ENCODE results near the gene TICRR. TPM values are rescaled to one million over a fixed set of nuclear protein-coding genes. Genes with fewer than 3 reads are reported as not detected.

Gene TICRR
- total and polyA plus RNA-seq, 2 of the 13 experiments (the other 11 are each of a cell fraction or from before 2014, with no cell fraction given), result 4.1 to 14.3 TPM

GRCh38 chr15:89647191-89647851 lies 72.1 kb downstream of the TICRR start (continued):
- TF ChIP-seq, protein P1, sequence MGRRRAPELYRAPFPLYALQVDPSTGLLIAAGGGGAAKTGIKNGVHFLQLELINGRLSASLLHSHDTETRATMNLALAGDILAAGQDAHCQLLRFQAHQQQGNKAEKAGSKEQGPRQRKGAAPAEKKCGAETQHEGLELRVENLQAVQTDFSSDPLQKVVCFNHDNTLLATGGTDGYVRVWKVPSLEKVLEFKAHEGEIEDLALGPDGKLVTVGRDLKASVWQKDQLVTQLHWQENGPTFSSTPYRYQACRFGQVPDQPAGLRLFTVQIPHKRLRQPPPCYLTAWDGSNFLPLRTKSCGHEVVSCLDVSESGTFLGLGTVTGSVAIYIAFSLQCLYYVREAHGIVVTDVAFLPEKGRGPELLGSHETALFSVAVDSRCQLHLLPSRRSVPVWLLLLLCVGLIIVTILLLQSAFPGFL (CRISPR knock-in tag; IDR thresholded peaks at IDR 0.05), result no peak
- no peak for TF ChIP-seq RFX3 (CRISPR knock-in tag; IDR thresholded peaks at IDR 0.05)
- TF ChIP-seq, protein P2, sequence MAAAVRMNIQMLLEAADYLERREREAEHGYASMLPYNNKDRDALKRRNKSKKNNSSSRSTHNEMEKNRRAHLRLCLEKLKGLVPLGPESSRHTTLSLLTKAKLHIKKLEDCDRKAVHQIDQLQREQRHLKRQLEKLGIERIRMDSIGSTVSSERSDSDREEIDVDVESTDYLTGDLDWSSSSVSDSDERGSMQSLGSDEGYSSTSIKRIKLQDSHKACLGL (CRISPR knock-in tag; IDR thresholded peaks at IDR 0.05), result no peak
- TF ChIP-seq ZNF768 (CRISPR knock-in tag; IDR thresholded peaks at IDR 0.05), result peak; percentile 19; the same call in 1 of the 2 replicates
- TF ChIP-seq, protein P3, sequence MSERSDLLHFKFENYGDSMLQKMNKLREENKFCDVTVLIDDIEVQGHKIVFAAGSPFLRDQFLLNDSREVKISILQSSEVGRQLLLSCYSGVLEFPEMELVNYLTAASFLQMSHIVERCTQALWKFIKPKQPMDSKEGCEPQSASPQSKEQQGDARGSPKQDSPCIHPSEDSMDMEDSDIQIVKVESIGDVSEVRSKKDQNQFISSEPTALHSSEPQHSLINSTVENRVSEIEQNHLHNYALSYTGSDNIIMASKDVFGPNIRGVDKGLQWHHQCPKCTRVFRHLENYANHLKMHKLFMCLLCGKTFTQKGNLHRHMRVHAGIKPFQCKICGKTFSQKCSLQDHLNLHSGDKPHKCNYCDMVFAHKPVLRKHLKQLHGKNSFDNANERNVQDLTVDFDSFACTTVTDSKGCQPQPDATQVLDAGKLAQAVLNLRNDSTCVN (CRISPR knock-in tag; IDR thresholded peaks at IDR 0.05; ENCODE audit: borderline replicate concordance), result no peak
- TF ChIP-seq ZC3H4 (CRISPR knock-in tag; IDR thresholded peaks at IDR 0.05; ENCODE audit: borderline replicate concordance), result no peak
- no peak for TF ChIP-seq ZNF761 (CRISPR knock-in tag; conservative IDR thresholded peaks at IDR 0.05)
- TF ChIP-seq AGO2 (optimal IDR thresholded peaks at IDR 0.05; ENCODE audit: low read depth, low read length), result peak; percentile 21
- no peak for TF ChIP-seq TBP (CRISPR knock-in tag; IDR thresholded peaks at IDR 0.05)
- TF ChIP-seq CENPT (CRISPR knock-in tag; IDR thresholded peaks at IDR 0.05; ENCODE audit: low read depth), result no peak
- no peak for TF ChIP-seq ZNF614 (CRISPR knock-in tag; IDR thresholded peaks at IDR 0.05; ENCODE audit: borderline replicate concordance)
- no peak for TF ChIP-seq GABPB1 (CRISPR knock-in tag; IDR thresholded peaks at IDR 0.05)
- TF ChIP-seq, protein P4, sequence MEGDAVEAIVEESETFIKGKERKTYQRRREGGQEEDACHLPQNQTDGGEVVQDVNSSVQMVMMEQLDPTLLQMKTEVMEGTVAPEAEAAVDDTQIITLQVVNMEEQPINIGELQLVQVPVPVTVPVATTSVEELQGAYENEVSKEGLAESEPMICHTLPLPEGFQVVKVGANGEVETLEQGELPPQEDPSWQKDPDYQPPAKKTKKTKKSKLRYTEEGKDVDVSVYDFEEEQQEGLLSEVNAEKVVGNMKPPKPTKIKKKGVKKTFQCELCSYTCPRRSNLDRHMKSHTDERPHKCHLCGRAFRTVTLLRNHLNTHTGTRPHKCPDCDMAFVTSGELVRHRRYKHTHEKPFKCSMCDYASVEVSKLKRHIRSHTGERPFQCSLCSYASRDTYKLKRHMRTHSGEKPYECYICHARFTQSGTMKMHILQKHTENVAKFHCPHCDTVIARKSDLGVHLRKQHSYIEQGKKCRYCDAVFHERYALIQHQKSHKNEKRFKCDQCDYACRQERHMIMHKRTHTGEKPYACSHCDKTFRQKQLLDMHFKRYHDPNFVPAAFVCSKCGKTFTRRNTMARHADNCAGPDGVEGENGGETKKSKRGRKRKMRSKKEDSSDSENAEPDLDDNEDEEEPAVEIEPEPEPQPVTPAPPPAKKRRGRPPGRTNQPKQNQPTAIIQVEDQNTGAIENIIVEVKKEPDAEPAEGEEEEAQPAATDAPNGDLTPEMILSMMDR (CRISPR knock-in tag; IDR thresholded peaks at IDR 0.05), result peak; percentile 94
- no peak for TF ChIP-seq ZNF564 (CRISPR knock-in tag; IDR thresholded peaks at IDR 0.05)
- peak; percentile 57; the same call in 1 of the 2 replicates for TF ChIP-seq SMC3 (IDR thresholded peaks at IDR 0.05; ENCODE audit: low read length)
- peak; percentile 35 for TF ChIP-seq HNRNPLL (IDR thresholded peaks at IDR 0.05; ENCODE audit: low read depth, low read length, poor library complexity, severe bottlenecking)
- TF ChIP-seq ZFP90 (CRISPR knock-in tag; IDR thresholded peaks at IDR 0.05; ENCODE audit: borderline replicate concordance), result no peak
- TF ChIP-seq ELF3 (CRISPR knock-in tag; IDR thresholded peaks at IDR 0.05), result no peak
- no peak for TF ChIP-seq ARNTL (CRISPR knock-in tag; IDR thresholded peaks at IDR 0.05)
- no peak for TF ChIP-seq NR2F1 (CRISPR knock-in tag; IDR thresholded peaks at IDR 0.05)
- 0 out of 2 replicates have a peak, but pooled peaks have one; percentile 39 for TF ChIP-seq ZNF691 (CRISPR knock-in tag; IDR thresholded peaks at IDR 0.05; ENCODE audit: borderline replicate concordance, low read depth)
- no peak for TF ChIP-seq KLF11 (CRISPR knock-in tag; IDR thresholded peaks at IDR 0.05)
- TF ChIP-seq SOX6 (IDR thresholded peaks at IDR 0.05), result no peak
- TF ChIP-seq SOX6 (CRISPR knock-in tag; IDR thresholded peaks at IDR 0.05), result no peak
- TF ChIP-seq LBX2 (CRISPR knock-in tag; IDR thresholded peaks at IDR 0.05; ENCODE audit: borderline replicate concordance), result no peak
